Left renal cortex interstitium (tissue), 4 donors: ENCODE data around the gene NDRG3. TPM values are rescaled to one million over a fixed set of nuclear protein-coding genes. Genes with fewer than 3 reads are reported as not detected.

Source experiments
- DNase-seq, 4 donors: peaks; one replicate each; pipeline ENCODE4 v3.0.0-alpha.2; 2013; ENCODE audit warnings: low read depth in 4 of 4, low spot score in 2 of 4, missing footprints in 1 of 4
- polyA plus RNA-seq, 4 donors: library from polyadenylated mRNA; unstranded; fragments of 120-200 nt; gene quantifications; one replicate each; pipeline ENCODE4 v1.2.1, GENCODE V29; 2013; ENCODE audit not compliant: insufficient read length in 4 of 4

Gene NDRG3
- polyA plus RNA-seq, 4 donors, result 30.1 to 34.5 (median 32.8) TPM

DNA sequence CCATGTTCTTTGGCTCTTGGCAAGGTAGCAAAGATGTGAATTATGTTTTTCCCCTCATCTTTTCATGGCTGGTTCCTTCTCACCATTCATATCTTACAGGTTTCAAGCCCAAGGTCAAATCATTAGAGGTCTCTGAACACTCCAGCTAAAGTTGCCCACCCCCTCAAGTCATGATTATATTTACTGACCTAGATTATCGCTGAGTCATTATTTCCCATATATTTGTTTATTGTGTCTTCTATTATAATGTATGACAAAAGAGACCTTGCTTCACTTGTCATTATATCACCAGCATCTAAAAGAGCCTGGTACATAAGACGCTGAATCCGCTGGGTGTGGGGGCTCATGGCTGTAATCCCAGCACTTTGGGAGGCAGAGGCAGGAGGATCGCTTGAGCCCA lies 15.2 kb upstream of the NDRG3 start:
- DNase-seq, result no peak

DNA sequence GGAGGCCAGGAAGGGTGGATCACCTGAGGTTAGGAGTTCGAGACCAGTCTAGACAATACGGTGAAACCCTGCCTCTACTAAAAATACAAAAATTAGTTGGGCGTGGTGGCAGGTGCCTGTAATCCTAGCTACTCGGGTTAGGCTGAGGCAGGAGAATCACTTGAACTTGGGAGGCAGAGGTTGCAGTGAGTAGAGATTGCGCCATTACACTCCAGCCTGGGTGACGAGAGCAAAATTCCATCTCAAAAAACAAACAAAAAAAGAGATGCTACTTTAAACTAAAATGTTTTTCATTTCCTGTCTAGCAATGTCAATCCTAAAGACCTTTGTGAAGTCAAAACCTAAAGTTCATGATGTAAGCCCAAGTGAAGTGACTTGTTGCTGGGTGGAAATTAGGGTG lies 14.8 kb upstream of the NDRG3 start:
- no peak for DNase-seq

DNA sequence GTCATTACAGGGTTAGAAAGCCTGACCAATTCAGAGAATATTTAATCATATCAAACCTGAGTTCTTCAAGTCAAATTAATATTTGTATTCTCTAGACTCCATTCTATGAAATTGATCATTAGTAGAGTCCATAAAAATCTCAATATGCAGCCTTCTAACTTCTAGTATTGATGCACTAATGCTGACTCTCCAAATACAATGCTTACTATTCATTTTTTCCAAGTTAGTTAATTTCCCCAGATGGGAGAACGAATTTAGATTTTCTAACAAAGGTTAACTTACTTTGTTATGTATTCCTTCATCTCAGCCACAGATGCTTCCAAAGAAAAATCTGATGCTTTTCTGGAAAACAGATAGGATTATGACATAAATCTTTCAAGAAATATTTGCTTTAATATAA lies 12.4 kb upstream of the NDRG3 start:
- DNase-seq, result no peak

DNA sequence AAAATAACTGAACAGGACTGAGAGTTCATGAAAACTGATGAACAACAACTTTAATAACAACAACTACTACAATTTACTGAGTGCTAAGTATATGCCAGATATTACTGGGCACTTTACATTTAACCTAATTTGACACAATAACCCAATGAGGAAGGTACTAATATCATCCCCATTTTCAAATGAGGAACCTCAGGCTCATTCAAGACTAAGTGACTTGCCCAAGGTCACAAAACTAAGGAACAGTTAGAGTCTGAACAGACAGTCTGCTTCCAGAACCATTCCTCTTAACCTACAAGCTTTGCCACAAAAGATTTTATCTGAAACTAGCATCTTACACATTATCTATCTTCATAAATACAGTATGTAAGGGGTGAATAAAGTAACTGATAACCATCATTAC lies 10.6 kb upstream of the NDRG3 start:
- DNase-seq, result no peak

DNA sequence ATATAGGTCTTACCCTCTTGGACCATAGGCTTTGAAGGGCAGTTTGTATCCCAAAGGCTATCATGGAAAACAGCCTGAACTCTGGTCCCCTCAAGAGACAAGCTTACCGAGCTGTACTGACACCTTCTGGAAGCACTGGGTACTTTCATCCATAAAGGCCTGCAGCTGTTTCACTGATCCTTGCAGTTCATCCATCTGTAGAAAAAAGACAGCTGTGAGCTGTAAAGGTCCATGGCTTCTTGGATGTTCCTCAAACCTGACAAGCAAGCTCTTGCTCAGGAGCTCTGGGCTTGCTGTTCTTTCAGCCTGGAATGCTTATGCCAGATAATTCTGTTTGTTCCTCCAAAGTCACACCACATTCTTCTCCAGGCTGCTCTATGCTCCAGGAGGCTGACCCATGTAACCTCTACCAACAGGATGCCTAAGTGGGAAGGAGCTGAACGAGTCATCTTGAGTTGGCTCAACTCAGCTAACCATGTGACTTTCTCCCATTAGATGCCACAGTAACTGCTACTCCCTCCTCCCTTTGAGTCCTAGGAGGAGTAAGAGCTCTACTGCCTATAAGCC lies 8.8 kb upstream of the NDRG3 start:
- peak in 1 of 4 donors; percentile 71 for DNase-seq

DNA sequence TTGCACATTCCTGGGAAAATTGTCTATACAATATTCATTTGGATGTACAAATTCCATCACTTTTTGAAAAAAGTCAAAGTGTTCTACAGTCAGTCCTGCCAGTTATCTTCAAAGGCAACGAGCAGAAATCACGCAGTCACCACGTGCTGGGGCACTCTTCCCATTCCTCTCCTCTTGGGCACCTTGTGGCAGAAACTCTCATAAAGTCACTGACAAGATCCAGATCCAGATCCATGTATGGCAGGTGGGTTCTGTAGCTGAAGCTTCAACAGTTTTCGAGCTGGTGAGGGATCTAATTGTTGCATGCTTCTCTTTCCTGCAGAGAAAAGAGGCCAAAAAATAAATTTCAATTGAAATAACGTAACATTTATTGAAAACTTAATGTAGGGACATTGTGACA lies 6.7 kb upstream of the NDRG3 start:
- DNase-seq, result no peak

DNA sequence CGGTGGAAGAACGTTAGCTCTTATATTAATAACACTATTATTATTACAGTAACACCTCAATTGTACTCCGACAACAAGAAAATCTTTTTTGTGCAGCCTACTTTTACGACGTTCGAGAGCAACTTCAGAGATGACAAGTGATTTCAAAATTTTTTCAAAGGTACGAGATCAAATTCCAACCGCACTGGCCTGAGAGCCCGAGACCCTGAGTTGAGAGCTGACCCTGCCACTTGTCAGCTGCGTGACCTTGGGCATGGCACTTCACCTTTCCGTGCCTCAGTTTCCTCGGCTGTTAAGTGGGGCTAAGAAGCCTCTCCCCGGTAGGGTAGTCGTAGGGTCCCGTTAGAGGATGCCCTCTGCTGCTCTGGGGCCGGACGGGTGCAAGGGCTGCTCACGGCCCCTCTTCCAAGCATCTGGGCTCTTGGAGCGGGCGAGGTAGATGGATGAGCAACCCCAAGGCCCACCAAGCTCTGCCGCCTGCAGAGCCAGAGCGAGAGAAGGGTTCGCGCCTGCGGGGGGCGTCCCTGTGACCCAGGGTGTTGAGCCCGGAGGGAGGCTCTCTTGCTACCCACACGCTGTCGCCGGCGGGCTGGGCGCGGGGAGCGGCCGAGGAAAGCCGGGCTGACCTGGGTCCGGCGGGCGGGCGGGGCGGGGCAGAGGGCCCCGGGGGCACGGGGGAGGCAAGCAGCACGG lies 510 bp downstream of the NDRG3 start:
- no peak for DNase-seq

DNA sequence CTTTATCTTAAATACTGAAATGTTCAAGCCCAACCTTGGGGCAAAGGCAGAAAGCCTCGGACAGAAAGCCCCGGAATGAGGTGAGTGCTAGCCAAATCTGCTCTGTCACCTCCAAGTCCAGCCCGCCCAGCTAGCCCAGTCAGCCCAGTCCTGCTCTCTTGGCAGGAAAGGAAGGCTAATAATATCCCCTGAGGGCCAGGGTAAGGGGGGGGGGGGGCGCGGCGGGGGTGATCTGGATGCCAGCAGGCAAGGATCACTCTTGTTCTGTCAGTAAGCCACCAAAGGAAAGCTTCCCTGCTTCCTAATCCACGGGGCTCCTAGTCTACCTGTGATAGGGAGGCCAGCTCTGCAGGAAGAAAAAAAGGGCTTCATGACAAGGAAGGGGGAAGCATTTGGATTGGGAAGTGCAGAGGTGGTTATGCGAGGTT lies 1.1 kb downstream of the NDRG3 start:
- DNase-seq, result no peak

DNA sequence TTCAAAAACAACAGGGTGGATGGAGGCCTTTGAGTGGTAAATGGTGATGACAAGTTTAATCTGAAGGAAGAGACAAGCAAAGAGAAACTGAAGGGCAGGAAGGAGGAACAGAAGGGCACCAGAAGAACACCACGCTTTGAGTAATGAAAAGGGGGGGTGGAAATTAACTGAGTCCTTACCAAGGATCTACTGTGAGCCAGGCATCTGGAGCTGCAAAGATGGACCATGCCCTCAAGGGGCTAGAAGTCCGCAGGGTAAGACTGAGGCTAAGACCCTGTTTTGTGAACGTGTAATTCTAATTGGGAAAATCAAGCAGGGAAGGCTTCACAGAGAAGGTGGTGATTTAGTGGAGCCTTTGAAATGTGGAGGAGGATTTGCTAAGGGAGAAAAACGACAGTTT lies 1.6 kb downstream of the NDRG3 start:
- DNase-seq, result no peak

DNA sequence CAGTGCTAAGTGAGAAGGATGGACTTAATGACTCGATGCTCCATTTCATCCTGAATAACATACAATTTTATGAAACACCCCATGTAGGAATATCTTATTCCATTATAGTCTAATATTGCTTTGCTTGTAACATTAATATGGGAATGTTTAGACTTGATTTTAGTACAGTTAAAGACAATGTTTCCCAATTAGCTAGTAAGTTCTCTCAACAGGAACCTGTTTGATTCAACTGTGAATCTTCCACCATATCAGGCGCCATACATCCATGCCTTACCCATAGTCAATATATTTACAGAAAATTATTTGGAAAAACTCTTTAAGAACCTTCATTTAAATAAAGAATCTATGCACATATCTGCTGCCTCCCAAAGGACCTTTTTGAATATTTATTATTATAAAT lies 3.3 kb downstream of the NDRG3 start:
- DNase-seq, result no peak

DNA sequence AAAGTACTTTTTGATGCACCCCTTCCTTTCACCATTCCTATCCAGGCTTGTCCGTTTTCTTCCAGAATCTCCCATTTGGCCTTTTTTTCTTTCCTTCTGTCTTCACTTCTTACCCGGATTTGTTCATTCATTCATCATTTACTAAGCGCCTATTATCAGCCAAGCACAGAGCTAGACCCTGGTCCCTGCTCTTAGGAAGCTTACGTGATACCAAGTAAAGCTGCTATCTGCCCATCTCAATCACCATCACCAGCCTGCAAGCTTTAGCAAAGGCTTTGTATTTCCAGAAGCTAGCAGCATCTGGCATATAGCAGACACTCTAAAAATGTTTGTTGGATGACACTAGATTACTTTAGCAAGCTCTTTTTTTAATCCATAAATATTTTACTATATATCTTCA lies 4.8 kb downstream of the NDRG3 start:
- DNase-seq, result no peak

DNA sequence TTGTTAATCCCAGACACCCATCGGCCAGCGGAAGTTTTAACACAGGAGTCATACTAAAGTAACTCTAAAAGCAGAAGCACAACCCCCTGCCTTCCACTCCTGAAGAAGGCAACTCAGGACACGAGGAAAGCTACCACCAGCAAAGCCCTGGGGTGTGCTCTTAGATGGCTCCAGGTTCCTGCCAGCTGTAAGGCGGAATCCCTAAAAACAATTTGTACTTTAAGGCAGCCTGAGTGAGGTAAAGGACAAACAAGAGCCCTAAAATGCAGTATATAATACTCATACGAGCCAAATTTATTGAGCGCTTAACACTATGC lies 8.7 kb downstream of the NDRG3 start:
- no peak for DNase-seq

DNA sequence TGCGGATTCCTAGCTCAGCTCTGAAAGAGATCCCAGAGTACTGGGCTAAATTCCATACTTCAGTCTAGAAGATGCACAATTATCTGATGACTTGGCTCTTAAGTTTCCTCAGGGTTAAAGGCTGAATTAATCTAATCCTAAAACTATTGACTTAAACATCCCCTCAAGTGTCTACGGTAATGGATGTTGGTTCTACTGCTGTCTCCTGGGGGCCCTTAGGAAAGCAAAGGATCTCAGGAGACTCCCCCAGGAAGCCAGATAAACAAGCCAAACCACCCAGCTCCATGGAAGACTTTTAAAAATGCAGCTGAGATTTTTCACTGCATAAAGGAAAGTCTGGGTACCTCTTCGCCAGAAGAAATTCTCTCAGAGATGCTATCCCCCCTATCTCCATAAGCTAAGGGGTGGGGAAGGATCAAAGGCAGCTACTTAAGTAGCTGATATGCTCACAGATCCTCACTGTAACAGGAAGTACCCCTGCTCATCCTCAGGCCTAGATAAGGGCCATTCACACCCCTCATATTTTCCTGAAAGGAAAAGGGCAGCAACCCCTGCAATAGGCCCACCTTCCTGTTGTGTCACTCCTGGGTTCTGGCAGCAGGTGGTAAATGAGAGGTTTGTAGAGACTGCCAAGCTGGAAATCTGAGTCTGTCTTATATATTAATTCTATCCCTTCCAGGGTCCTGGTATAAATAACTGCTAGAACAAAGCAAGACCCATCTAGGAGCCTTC lies 9.3 kb downstream of the NDRG3 start:
- DNase-seq, result no peak

DNA sequence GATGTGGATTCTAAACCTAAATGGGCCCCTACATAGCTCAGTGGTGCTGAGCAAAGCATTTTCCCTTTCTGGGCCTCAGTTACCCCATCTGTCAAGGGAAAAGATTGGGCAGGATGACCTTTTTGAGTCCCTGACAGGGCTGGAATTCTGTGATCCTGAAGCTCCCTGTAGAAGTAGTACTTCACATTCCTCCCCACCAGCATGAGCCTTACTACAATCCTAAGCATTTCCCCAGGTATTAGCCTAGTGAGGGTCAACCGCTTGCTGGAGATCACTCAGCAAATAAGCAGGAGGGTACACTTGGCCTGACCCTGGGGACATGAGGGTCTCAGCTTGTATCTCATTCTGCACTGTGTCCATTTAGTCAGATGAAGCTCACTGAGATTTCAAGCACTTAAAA lies 13.4 kb downstream of the NDRG3 start:
- DNase-seq, result no peak

DNA sequence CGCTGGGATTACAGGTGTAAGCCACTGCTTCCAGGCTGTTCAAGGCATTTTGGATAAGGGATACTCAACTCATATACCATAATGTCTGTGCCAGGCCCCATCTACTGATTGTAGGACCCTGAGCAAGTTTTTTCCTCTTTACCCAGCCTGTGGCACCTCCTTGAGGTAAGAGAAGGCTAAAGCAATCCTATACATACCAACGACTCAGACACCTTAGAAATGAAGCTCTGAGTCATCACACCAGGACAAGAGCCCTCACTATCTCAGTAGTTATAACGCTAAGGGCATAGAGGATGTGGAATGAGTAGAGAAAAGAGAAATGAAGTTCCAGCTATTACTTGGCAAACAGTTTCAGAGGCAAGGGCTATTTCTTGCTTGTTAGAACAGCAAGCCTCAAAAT lies 16.9 kb downstream of the NDRG3 start:
- no peak for DNase-seq

DNA sequence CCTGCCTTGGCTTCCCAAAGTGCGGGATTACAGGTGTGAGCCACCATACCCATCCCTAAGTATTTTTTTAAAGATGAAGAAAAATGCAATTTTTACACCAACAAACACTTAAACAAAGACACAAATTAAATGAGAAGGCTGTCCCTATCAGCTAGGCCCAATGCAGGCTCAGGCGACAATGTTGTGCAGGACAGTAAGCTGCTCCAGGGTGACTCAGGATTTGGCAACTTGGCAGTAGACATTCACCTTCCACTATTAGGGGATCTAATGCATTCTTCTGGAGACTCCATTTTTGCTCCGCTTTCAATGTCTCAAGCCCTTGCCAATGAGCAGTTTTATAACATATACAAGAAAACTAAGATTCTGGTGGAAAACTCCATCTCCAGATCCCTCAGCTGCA lies 19.7 kb downstream of the NDRG3 start:
- DNase-seq, result no peak

DNA sequence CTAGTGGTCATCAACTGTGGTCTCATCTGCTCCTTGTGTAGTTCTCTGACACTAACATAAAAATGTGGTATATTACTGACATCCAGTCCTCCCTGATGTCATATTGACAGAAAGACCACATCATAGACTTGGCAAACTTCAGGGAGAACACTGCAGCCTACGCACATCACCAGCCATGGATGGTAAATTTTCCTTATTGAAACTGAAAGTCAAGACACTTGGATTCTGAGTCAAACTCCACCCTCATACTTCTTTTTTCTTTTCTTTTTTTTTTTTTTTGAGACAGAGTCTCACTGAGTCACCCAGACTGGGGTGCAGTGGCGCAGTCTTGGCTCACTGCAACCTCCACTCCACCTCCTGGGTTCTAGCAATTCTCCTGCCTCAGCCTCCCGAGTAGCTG lies 25.4 kb downstream of the NDRG3 start:
- no peak for DNase-seq

DNA sequence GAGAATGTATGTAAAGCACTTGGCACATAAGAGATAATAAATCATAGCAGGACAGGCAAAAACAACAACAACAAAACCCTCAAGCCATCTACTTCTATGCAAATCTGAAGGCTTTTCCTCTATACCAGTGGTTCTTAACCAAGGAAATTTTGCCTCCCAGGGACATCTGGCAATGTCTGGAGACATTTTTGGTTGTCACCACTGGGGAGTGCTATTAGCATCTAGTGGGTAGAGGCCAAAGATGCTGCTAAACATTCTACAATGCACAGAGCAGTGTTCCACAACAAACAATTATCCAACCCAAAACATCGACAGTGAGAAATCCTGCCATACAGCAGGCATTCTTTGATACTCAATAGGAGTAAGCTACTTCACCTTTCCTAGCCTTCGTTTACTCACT lies 28.2 kb downstream of the NDRG3 start:
- no peak for DNase-seq

DNA sequence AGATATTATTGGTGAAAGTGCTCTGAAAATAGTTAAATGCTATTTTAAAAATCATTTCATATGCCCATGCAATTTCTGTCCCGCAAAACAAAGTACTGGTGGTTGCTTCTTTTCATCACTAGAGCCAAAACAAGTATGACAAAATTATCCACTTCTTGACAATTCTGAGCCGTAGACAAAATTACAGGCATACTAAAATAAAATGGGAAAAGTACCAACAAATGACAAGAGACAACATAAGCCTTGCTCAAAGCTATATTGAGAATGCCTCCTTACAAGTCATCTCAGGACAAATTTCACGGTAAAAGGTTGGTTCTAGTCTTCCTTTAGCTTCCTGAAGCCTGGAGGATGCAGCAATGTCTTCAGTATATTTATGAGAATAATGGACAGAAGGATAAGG lies 28.9 kb downstream of the NDRG3 start:
- no peak for DNase-seq

DNA sequence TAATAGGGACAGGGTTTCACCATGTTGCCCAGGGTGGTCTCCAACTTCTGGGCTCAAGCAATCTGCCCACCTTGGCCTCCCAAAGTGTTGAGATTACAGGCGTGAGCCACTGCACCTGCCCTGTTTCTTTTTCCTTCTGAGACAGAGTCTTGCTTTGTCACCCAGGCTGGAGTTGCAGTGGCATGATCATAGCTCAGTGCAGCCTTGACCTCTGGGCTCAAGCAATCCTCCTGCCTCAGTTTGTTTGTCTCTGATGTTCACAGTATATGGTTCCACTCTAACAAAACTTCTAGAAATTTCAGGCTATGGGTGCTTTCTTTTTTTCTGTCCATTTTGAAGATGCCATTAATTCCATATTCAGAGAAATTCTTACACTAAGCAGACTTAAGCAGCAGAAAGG lies 33.1 kb downstream of the NDRG3 start:
- DNase-seq, result no peak

DNA sequence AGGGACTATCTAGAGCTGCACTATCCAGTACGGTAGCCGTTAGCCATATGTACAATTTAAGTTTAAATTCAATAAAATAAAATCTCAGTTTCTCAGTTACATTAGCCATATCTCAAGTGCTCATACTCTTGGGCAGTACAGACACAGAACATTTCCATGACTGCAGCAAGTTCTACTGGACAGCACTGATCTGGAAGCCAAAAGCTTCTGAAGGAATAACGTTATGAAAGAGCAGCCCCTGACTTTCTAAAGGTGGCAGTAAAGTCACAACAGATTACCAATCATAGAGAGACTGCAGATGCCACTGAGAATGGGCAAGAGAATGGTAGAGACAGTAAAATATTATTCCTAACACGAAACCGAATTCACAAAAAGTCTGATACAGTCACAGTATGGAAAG lies 36.8 kb downstream of the NDRG3 start:
- no peak for DNase-seq

DNA sequence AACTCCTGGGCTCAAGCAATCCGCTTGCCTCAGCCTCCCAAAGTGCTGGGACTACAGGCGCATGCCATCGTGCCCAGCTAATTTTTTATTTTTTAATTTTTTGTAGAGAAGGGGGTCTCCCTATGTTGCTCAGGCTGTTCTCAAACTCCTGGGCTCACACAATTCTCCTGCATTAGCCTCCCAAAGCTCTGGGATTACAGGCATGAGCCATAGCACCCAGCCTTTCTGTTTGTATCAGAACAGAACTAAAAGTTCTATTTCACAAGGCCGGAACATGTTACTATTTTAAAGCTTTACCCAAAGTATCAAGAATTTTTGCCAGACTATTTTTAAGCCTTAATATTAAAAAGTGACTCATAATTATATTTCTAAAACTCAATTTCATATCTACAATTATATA lies 42.4 kb downstream of the NDRG3 start:
- DNase-seq, result no peak
